ENCODE results near the gene UBN1. TPM values are rescaled to one million over a fixed set of nuclear protein-coding genes. Genes with fewer than 3 reads are reported as not detected.

Gene UBN1
- total and polyA plus RNA-seq, 2 donors (not counting 3 experiments of a cell fraction or from before 2014, with no cell fraction given): 26.0 to 44.8 TPM

DNA sequence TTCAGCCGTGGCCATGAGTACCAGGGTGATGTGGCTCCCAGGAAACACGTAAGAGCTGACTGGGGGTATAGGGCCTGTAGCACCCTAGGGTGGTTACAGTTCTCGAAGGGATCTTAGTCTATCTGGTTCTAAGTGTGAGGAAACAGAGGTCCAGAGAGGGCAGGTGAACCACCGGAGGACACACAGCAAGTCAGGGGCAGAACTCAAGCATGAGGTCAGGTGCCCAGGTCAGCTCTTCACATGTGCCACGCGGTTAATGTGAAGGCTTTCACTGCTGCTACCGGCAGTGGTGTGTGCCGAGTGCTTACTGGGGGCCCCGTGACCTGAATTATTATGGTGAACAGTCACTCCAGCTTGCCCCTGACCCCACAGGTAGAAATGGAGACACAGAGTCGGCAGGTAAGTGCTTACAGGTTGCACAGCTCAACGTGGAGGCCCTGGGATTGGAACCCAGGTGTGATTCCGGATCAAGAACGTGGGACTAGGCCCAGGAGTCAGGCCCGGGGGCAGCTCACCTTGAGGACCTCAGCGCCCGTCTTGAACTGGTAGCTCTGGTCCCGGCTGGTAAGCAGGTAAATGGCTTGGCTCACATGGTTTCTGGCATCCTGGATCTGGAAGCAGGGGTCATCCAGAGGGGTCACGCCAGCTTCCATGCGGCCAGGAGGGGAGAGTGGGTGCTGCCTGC, 48.0 kb upstream of the UBN1 start:
- FAIRE-seq: no peak
- POLR2A ChIA-PET: no interaction called here
- DNase-seq (ENCODE audit: low read depth, low spot score): no peak
- no peak overlapping the region for H3K4me2 ChIP-seq (ENCODE audit: insufficient read depth, low read length)
- TF ChIP-seq POLR2A (IDR thresholded peaks at IDR 0.05; ENCODE audit: low read depth, low read length) (no peak), FOS (IDR thresholded peaks at IDR 0.05; ENCODE audit: borderline replicate concordance, insufficient read depth, low read length) (no peak), POLR2AphosphoS5 (IDR thresholded peaks at IDR 0.05; ENCODE audit: insufficient read depth, low read depth, low read length) (no peak), JUN (IDR thresholded peaks at IDR 0.05; ENCODE audit: borderline replicate concordance, insufficient read depth, insufficient read length, low read depth) (no peak), EZH2 (IDR thresholded peaks at IDR 0.05; ENCODE audit: borderline replicate concordance, low read depth, low read length, severe bottlenecking) (no peak), GATA2 (IDR thresholded peaks at IDR 0.05; ENCODE audit: insufficient read depth, insufficient read length, low read depth, low read length) (no peak), MYC (IDR thresholded peaks at IDR 0.05; ENCODE audit: low read depth, low read length) (no peak)
- TF ChIP-seq, protein P1, sequence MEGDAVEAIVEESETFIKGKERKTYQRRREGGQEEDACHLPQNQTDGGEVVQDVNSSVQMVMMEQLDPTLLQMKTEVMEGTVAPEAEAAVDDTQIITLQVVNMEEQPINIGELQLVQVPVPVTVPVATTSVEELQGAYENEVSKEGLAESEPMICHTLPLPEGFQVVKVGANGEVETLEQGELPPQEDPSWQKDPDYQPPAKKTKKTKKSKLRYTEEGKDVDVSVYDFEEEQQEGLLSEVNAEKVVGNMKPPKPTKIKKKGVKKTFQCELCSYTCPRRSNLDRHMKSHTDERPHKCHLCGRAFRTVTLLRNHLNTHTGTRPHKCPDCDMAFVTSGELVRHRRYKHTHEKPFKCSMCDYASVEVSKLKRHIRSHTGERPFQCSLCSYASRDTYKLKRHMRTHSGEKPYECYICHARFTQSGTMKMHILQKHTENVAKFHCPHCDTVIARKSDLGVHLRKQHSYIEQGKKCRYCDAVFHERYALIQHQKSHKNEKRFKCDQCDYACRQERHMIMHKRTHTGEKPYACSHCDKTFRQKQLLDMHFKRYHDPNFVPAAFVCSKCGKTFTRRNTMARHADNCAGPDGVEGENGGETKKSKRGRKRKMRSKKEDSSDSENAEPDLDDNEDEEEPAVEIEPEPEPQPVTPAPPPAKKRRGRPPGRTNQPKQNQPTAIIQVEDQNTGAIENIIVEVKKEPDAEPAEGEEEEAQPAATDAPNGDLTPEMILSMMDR (IDR thresholded peaks at IDR 0.05; ENCODE audit: extremely low read depth in 1 of 2, insufficient read depth in 1 of 2, low read depth in 1 of 2, low read length in 2 of 2): no peak
- TF ChIP-seq, protein P2, sequence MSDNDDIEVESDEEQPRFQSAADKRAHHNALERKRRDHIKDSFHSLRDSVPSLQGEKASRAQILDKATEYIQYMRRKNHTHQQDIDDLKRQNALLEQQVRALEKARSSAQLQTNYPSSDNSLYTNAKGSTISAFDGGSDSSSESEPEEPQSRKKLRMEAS (IDR thresholded peaks at IDR 0.05; ENCODE audit: insufficient read depth, insufficient read length): no peak
- intact Hi-C loops (cut with micrococcal nuclease) (no loop called here), dilution Hi-C loops (cut with MboI; ENCODE audit: extremely low pct_ligation_motif_present, low sequenced_read_pairs) (no loop called here)
- CTCF ChIA-PET: no interaction called here
- H3K36me3 ChIP-seq (ENCODE audit: control insufficient read depth in 2 of 2, extremely low read depth in 1 of 2, insufficient read depth in 2 of 2, low read length in 2 of 2): no peaks in the 10 kb centered on the region
- no peaks in the 10 kb centered on the region for H3K9me3 ChIP-seq (replicated peaks; ENCODE audit: control insufficient read depth, insufficient read depth, low read length)
- H3K4me3 ChIP-seq (replicated peaks in 1 of 3; ENCODE audit: insufficient read depth in 1 of 3, low read depth in 1 of 3, low read length in 3 of 3): no peak overlapping the region
- H3K9ac ChIP-seq (replicated peaks; ENCODE audit: extremely low read depth, insufficient read depth, low read length): no peak overlapping the region
- H3K79me2 ChIP-seq (ENCODE audit: control insufficient read depth, insufficient read depth, low read length): no peaks in the 10 kb centered on the region
- H4K20me1 ChIP-seq (replicated peaks; ENCODE audit: control insufficient read depth, extremely low read depth, insufficient read depth, low read length): no peaks in the 10 kb centered on the region
- H3K9me1 ChIP-seq (replicated peaks; ENCODE audit: control insufficient read depth, extremely low read depth, insufficient read depth, low read length): no peaks in the 10 kb centered on the region
- BruUV-seq (replicated peaks): no TSS peak
- H3K27ac ChIP-seq (ENCODE audit: insufficient read depth, low read depth, low read length): no peak overlapping the region
- H3K27me3 ChIP-seq (ENCODE audit: control insufficient read depth in 2 of 2, insufficient read depth in 2 of 2, low read length in 2 of 2): no peaks in the 10 kb centered on the region
- H3K4me1 ChIP-seq (ENCODE audit: control insufficient read depth, extremely low read depth, insufficient read depth, low read length): peaks cover 7% of the 10 kb centered on the region
- H2AFZ ChIP-seq (ENCODE audit: low read depth, low read length): no peak overlapping the region

All from endothelial cell of umbilical vein (primary cell).